Ovary (tissue), 9 donors: Measurements from ENCODE around the gene PNPT1. TPM values are rescaled to one million over a fixed set of nuclear protein-coding genes. Genes with fewer than 3 reads are reported as not detected.

Experiments
- DNase-seq, 5 donors: peaks; one replicate each; pipeline ENCODE4 v3.0.0-alpha.2; 2019 to 2020
- H3K27ac ChIP-seq, 2 donors: fragments of 200-600 bp; one replicate each; pipeline versions ENCODE4 v1.5.1 to v1.8.0; 2019 to 2022
- H3K27me3 ChIP-seq: fragments of 200-600 bp; one replicate; pipeline ENCODE4 v1.8.0; 2022
- H3K36me3 ChIP-seq: fragments of 200-600 bp; sonication (generic); one replicate; pipeline ENCODE4 v1.5.1; 2019
- H3K4me1 ChIP-seq: one replicate; pipeline ENCODE4 v1.8.1; 2013; ENCODE audit warnings: mild to moderate bottlenecking, moderate library complexity; ENCODE audit not compliant: insufficient read depth
- H3K4me3 ChIP-seq: fragments of 200-600 bp; sonication (generic); one replicate; pipeline ENCODE4 v1.5.1; 2017
- H3K9me3 ChIP-seq, 2 donors: fragments of 200-600 bp in 1 of 2; sonication (generic) in 1 of 2; one replicate each; pipeline versions ENCODE4 v1.5.1 to v1.8.1; 2013 to 2019; ENCODE audit warnings: mild to moderate bottlenecking in 1 of 2, moderate library complexity in 1 of 2
- CTCF ChIP-seq, 3 donors: fragments of 450-650 bp in 2 of 3; fragments of 200-600 bp in 1 of 3; IDR thresholded peaks; one replicate each; pipeline versions ENCODE4 v1.5.1 to v1.8.0; 2016 to 2022; ENCODE audit warnings: antibody characterized with exemption in 3 of 3, mild to moderate bottlenecking in 1 of 3
- EP300 ChIP-seq: sonication (generic); formaldehyde crosslinking; IDR thresholded peaks from one replicate; pipeline ENCODE4 v1.6.1; 2017; ENCODE audit warnings: antibody characterized with exemption
- POLR2A ChIP-seq: fragments of 450-650 bp; IDR thresholded peaks from one replicate; pipeline ENCODE4 v1.6.1; 2017; ENCODE audit warnings: antibody characterized with exemption, mild to moderate bottlenecking, moderate library complexity
- WGBS, 3 donors: extraction: QIAGEN DNeasy Blood & Tissue Kit in 1 of 3; methylation state at CpG; one replicate each; pipeline versions ENCODE4 v1.1.5 to v1.1.7; 2013 to 2017; 5-methylcytosine and 5-hydroxymethylcytosine counted together
- intact Hi-C, 4 donors: fragments of 100-400 bp; cut with DNase I; formaldehyde crosslinking; loops; one replicate each; pipeline versions ENCODE4 v1.11.0 to v1.15.1; 2022 to 2023
- polyA plus RNA-seq, 2 donors: library from polyadenylated mRNA; stranded (reverse); fragments of 200-250 nt in 1 of 2; fragments of 350-450 nt in 1 of 2; fragmentation: Illumina TruSeq in 1 of 2; extraction: RNeasy Lipid Tissue Mini Kit (QIAGEN cat#74804) in 1 of 2; gene quantifications; one replicate each; pipeline ENCODE4 v1.2.3, GENCODE V29; 2013 to 2014
- total RNA-seq, 7 donors: library from RNA; depleted of rRNA in 2 of 7; stranded (reverse); fragments of >200 nt in 2 of 7; fragmentation: NEBNext Ultra II Directional in 3 of 7; extraction: Animal tissue kit (Norgen Biotek cat#: 25700) in 3 of 7; gene quantifications; one replicate each; pipeline versions ENCODE4 v1.1.0 to v1.2.4, GENCODE V29; 2016 to 2023
- donor health status: DM: no; HTN: no; CAD: no; lungs with moderate emphysema.
- donor health status: DM: no; HTN: no; CAD: no.
- donor health status: Bipolar disorder and iron deficiency.
- donor health status: DM: yes; HTN: yes; CAD: no.
- donor health status: DM: no; HTN: no; CAD: no.
- donor health status: DM: yes; HTN: yes; CAD: no.

The PNPT1 gene
- total and polyA plus RNA-seq, 9 donors: 6.1 to 19.2 (median 17.0) TPM

- H3K27me3 ChIP-seq: no peaks in the 10 kb centered on the region
- 8 to 13% (median 9%) methylated on average over 4 of the region's 4 CpGs for WGBS, 3 donors
- no peak for TF ChIP-seq CTCF (IDR thresholded peaks at IDR 0.05)
- TF ChIP-seq POLR2A: no peak
- TF ChIP-seq EP300: no peak
- intact Hi-C loops: no loop called here
- H3K9me3 ChIP-seq: no peaks in the 10 kb centered on the region
- H3K27ac ChIP-seq: no peak overlapping the region
- no peaks in the 10 kb centered on the region for H3K36me3 ChIP-seq
- no peak for DNase-seq
- peaks cover 1% of the 10 kb centered on the region for H3K4me1 ChIP-seq
- no peak overlapping the region for H3K4me3 ChIP-seq
Measured at GRCh38 chr2:55732854-55733253, 39.2 kb upstream of the PNPT1 start.

GRCh38 chr2:55729136-55729685 lies 35.6 kb upstream of the PNPT1 start:
- no peak for TF ChIP-seq POLR2A
- TF ChIP-seq CTCF (IDR thresholded peaks at IDR 0.05): no peak
- no peak for TF ChIP-seq EP300
- no peak for DNase-seq
- no peaks in the 10 kb centered on the region for H3K36me3 ChIP-seq
- H3K4me3 ChIP-seq: no peak overlapping the region
- 3 to 10% (median 10%) methylated on average over 1 of the region's 1 CpG for WGBS, 3 donors
- intact Hi-C loops: loop anchor here in 1 of 4 donors (10.0 kb wide), 1 partner anchor 396 kb away; no protein-coding TSS in a partner anchor
- H3K4me1 ChIP-seq: peaks cover 1% of the 10 kb centered on the region
- H3K27ac ChIP-seq: no peak overlapping the region
- no peaks in the 10 kb centered on the region for H3K9me3 ChIP-seq
- H3K27me3 ChIP-seq: no peaks in the 10 kb centered on the region

- TF ChIP-seq POLR2A (no peak), EP300 (no peak), CTCF (IDR thresholded peaks at IDR 0.05) (no peak)
- H3K4me1 ChIP-seq: no peaks in the 10 kb centered on the region
- intact Hi-C loops: loop anchor here in 1 of 4 donors (10.0 kb wide), 1 partner anchor 403 kb away; no protein-coding TSS in a partner anchor
Measured at GRCh38 chr2:55721596-55722215, 28.1 kb upstream of the PNPT1 start.

GRCh38 chr2:55720417-55720816 lies 26.8 kb upstream of the PNPT1 start:
- WGBS, 3 donors: 28 to 42% (median 31%) methylated on average over 11 of the region's 11 CpGs
- Histone ChIP-seq H3K4me1 (no peaks in the 10 kb centered on the region), H3K4me3 (no peak overlapping the region), H3K9me3 (no peaks in the 10 kb centered on the region), H3K27me3 (no peaks in the 10 kb centered on the region), H3K27ac (no peak overlapping the region), H3K36me3 (no peaks in the 10 kb centered on the region)
- DNase-seq: no peak
- intact Hi-C loops: loop anchor here in 1 of 4 donors (10.0 kb wide), 1 partner anchor 404 kb away; no protein-coding TSS in a partner anchor
- TF ChIP-seq CTCF (IDR thresholded peaks at IDR 0.05): no peak
- no peak for TF ChIP-seq EP300
- TF ChIP-seq POLR2A: no peak

More at GRCh38 chr2:55721596-55722215, 28.1 kb upstream of the PNPT1 start:
- no peak for DNase-seq
- no peaks in the 10 kb centered on the region for H3K9me3 ChIP-seq
- no peak overlapping the region for H3K27ac ChIP-seq
- no peaks in the 10 kb centered on the region for H3K27me3 ChIP-seq
- no peak overlapping the region for H3K4me3 ChIP-seq
- WGBS, 3 donors: 79 to 85% (median 84%) methylated on average over 5 of the region's 5 CpGs
- H3K36me3 ChIP-seq: no peaks in the 10 kb centered on the region
